Adrenal gland (tissue), 12 donors: Measurements from ENCODE around the gene AGRN. TPM values are rescaled to one million over a fixed set of nuclear protein-coding genes. Genes with fewer than 3 reads are reported as not detected.

ENCODE experiments used
- DNase-seq, 7 donors: peaks; one replicate each; pipeline ENCODE4 v3.0.0-alpha.2; 2019 to 2020
- H3K27ac ChIP-seq, 5 donors: fragments of 200-600 bp; sonication (generic) in 4 of 5; 1 replicate in 3 of 5; 2 replicates in 2 of 5; pipeline versions ENCODE4 v1.5.1 to v1.8.0; 2016 to 2020; ENCODE audit warnings: mild to moderate bottlenecking in 1 of 5
- H3K27me3 ChIP-seq: fragments of 200-600 bp; 2 replicates; pipeline ENCODE4 v1.8.0; 2021
- H3K36me3 ChIP-seq, 2 donors: fragments of 200-600 bp; replicated peaks in 1 of 2; 1 replicate in 1 of 2; 2 replicates in 1 of 2; pipeline versions ENCODE4 v1.5.1 to v1.8.0; 2018 to 2022
- H3K4me1 ChIP-seq, 2 donors: fragments of 200-600 bp; replicated peaks in 1 of 2; 1 replicate in 1 of 2; 2 replicates in 1 of 2; pipeline versions ENCODE4 v1.5.1 to v1.8.0; 2018 to 2021
- H3K4me3 ChIP-seq, 4 donors: fragments of 200-600 bp; sonication (generic) in 3 of 4; one replicate each; pipeline ENCODE4 v1.5.1; 2016 to 2018
- H3K9me3 ChIP-seq, 3 donors: fragments of 200-600 bp; sonication (generic) in 1 of 3; replicated peaks in 1 of 3; 1 replicate in 2 of 3; 2 replicates in 1 of 3; pipeline versions ENCODE4 v1.5.1 to v1.8.0; 2016 to 2021
- POLR2A ChIP-seq, 2 donors: fragments of 450-650 bp; IDR thresholded peaks; one replicate each; pipeline ENCODE4 v1.6.1; 2017; ENCODE audit warnings: antibody characterized with exemption in 2 of 2, mild to moderate bottlenecking in 2 of 2, moderate library complexity in 1 of 2
- WGBS, 4 donors: extraction: QIAGEN DNeasy Blood & Tissue Kit in 2 of 4; methylation state at CpG; one replicate each; pipeline versions ENCODE4 v1.1.5 to v1.1.7; 2013 to 2017; 5-methylcytosine and 5-hydroxymethylcytosine counted together
- intact Hi-C, 2 donors: fragments of 100-400 bp; cut with DNase I; formaldehyde crosslinking; loops; one replicate each; pipeline versions ENCODE4 v1.14.1 to v1.15.0; 2022 to 2023
- polyA plus RNA-seq, 3 donors: library from polyadenylated mRNA; stranded (reverse); fragments of 200-250 nt in 2 of 3; fragments of 350-450 nt in 1 of 3; fragmentation: Illumina TruSeq in 1 of 3; extraction: RNeasy Lipid Tissue Mini Kit (QIAGEN cat#74804) in 1 of 3; gene quantifications; one replicate each; pipeline ENCODE4 v1.2.3, GENCODE V29; 2013 to 2014
- total RNA-seq, 9 donors: library from RNA; depleted of rRNA in 4 of 9; stranded (reverse); fragments of >200 nt in 4 of 9; fragments of 120-200 nt in 1 of 9; fragmentation: NEBNext Ultra II Directional in 1 of 9; extraction: Animal tissue kit (Norgen Biotek cat#: 25700) in 1 of 9; gene quantifications; one replicate each; pipeline versions ENCODE4 v1.1.0 to v1.2.4, GENCODE V29; 2013 to 2023
- TF ChIP-seq, protein P1 (sequence below), 6 experiments: fragments of 450-650 bp in 4 of 6; fragments of 200-600 bp in 2 of 6; sonication (generic) in 1 of 6; IDR thresholded peaks; 1 replicate in 5 of 6; 2 replicates in 1 of 6; pipeline versions ENCODE4 v1.5.1 to v1.8.0; 2016 to 2021; ENCODE audit warnings: antibody characterized with exemption in 6 of 6, mild to moderate bottlenecking in 2 of 6, moderate library complexity in 1 of 6
- donor health status: healthy with polysubstance abuse.
- donor health status: Bipolar disorder and iron deficiency.
- donor health status: DM: yes; HTN: yes; CAD: no.
- donor health status: DM: no; HTN: no; CAD: no.
- donor health status: DM: no; HTN: no; CAD: no.
- donor health status: DM: yes; HTN: yes; CAD: no.

AGRN gene
- total and polyA plus RNA-seq, 12 donors, result 2.2 to 27.8 (median 11.8) TPM

DNA sequence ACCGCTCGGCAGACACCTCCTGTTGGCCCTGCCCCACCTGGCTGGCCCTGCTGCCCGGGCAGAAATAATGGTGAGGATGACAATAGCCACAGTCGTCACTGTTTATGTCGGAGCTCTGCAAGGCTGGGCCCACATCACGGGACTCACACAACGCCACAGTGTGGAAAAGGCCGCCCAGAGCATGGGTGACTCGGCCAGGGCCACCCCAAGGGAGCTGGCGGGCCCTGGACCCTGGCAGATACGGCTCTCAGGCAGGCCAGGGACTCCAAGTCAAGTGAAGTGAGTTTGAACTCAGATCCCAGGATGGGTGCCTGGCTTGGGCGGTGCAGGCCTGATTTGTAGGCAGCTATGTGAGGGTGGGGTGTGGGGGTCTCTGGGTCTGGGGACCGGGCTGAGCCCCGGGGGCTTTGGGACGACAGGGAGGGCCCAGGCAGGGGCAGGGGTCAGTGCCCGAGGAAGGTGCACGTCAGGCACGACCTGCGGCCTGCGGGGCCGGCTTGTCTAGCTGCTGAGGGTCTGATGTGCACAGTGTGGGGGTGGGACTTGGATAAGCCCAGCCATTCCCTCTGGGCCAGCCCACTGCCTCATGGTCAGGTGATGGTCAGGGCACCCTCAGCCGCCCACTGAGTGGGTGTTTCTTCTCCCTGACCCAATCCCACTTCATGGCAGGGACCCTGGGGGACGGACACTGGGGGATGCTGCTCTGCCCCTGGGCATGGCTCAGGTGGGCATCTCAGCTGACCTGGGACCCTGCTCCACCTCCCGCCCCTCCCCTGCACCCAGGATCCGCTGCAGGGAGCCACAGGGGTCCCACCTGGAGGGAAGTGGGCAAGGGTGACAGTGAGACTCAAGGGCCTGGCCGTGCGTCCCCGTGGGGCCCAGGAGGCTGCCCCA, 53.2 kb downstream of the AGRN start:
- Histone ChIP-seq H3K4me3 (no peak overlapping the region), H3K9me3 (no peaks in the 10 kb centered on the region), H3K27me3 (peaks cover 20% of the 10 kb centered on the region), H3K4me1 (peaks cover 3 to 5% of the 10 kb centered on the region in 2 donors), H3K36me3 (no peaks in the 10 kb centered on the region), H3K27ac (no peak overlapping the region)
- intact Hi-C loops, result no loop called here
- no peak for TF ChIP-seq POLR2A (IDR thresholded peaks at IDR 0.05)
- TF ChIP-seq, protein P1, sequence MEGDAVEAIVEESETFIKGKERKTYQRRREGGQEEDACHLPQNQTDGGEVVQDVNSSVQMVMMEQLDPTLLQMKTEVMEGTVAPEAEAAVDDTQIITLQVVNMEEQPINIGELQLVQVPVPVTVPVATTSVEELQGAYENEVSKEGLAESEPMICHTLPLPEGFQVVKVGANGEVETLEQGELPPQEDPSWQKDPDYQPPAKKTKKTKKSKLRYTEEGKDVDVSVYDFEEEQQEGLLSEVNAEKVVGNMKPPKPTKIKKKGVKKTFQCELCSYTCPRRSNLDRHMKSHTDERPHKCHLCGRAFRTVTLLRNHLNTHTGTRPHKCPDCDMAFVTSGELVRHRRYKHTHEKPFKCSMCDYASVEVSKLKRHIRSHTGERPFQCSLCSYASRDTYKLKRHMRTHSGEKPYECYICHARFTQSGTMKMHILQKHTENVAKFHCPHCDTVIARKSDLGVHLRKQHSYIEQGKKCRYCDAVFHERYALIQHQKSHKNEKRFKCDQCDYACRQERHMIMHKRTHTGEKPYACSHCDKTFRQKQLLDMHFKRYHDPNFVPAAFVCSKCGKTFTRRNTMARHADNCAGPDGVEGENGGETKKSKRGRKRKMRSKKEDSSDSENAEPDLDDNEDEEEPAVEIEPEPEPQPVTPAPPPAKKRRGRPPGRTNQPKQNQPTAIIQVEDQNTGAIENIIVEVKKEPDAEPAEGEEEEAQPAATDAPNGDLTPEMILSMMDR (IDR thresholded peaks at IDR 0.05), result no peak
- 73 to 84% (median 77%) methylated on average over 12 to 28 of the region's 28 CpGs for WGBS, 4 donors
- DNase-seq, result no peak

DNA sequence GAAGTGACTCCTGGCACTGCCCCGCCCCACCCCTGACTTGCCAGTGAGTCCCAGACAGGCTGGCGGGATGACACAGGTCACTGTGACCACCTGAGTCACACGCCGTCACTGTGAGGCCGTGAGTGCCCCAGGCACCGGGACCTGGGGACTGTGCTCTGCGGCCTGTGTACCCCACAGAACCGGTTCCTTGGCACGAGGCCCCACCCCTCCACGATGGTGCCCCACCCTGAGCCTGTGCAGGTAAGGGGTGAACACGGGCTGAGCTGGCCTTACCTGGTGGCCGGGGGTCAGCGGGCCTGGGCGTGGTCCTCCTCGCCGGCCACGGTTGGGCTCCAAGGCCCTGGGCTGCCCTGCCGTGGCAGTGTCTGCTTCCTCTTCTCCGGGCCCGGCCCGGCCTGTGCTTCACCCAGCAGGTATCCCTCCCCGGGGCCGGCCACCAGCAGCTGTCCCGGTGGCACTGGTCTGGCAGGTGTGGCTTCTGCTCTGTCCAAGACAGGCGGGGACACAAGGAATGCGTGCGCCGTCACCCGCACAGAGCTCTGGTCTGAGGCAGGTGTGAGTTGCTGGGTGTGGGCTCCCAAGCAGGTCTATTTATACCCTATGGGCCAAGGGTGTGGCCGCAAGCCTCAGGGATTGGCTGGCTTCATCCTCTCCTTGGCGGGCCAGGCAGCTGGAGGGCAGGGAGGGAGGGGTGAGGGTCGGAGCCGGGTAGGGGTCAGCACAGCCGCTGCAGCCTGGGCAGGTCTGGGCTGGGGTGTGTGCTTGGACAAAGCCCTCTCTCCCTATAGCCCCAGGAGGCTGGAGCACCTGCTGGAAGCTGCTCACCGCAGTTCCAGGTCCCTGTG, 54.0 kb downstream of the AGRN start, which contains the start of gene RNF223:
RNF223 (minus strand) TSS at position 564 of the 845 bp plus-strand sequence. CDS start 1,740 bp downstream, outside the sequence.
- TF ChIP-seq, protein P1 (IDR thresholded peaks at IDR 0.05), result no peak
- TF ChIP-seq POLR2A (IDR thresholded peaks at IDR 0.05), result no peak
- 74 to 94% (median 78%) methylated on average over 5 to 34 of the region's 35 CpGs for WGBS, 4 donors
- intact Hi-C loops, result no loop called here
- Histone ChIP-seq H3K27me3 (peaks cover 14% of the 10 kb centered on the region), H3K4me3 (no peak within 1 kb of the TSS), H3K9me3 (no peaks in the 10 kb centered on the region), H3K36me3 (no peaks in the 10 kb centered on the region), H3K4me1 (peaks cover 0 to 5% of the 10 kb centered on the region in 2 donors), H3K27ac (no peak within 1 kb of the TSS)
- DNase-seq, result no peak

- TF ChIP-seq POLR2A (IDR thresholded peaks at IDR 0.05), result no peak
- TF ChIP-seq, protein P1 (IDR thresholded peaks at IDR 0.05), result no peak
- WGBS, 4 donors, result 66 to 83% (median 79%) methylated on average over 9 to 14 of the region's 14 CpGs
- H3K36me3 ChIP-seq, result no peaks in the 10 kb centered on the region
- intact Hi-C loops, result no loop called here
- H3K27me3 ChIP-seq, result peaks cover 9% of the 10 kb centered on the region
- H3K4me3 ChIP-seq, result no peak overlapping the region
- H3K27ac ChIP-seq, result no peak overlapping the region
- H3K4me1 ChIP-seq, result peaks cover 4 to 5% of the 10 kb centered on the region in 2 donors
- DNase-seq, result no peak
- H3K9me3 ChIP-seq, result no peaks in the 10 kb centered on the region
Measured at GRCh38 chr1:1074631-1075147, 54.8 kb downstream of the AGRN start.
